Esophagus muscularis mucosa (tissue), 4 donors: Measurements from ENCODE around the gene AIDA.
"Not testable (repeated sequence)": the region's sequence is repeated elsewhere in the genome, so short reads cannot be mapped to it uniquely, and the experiment has no call there.

ENCODE experiments used
- EP300 ChIP-seq: sonication (generic); formaldehyde crosslinking; IDR thresholded peaks from one replicate; pipeline ENCODE4 v1.6.1; 2017; ENCODE audit warnings: antibody characterized with exemption
- POLR2A ChIP-seq: fragments of 450-650 bp; IDR thresholded peaks from one replicate; pipeline ENCODE4 v1.6.1; 2017; ENCODE audit warnings: antibody characterized with exemption, moderate library complexity, mild to moderate bottlenecking, low read depth
- POLR2AphosphoS5 ChIP-seq, 2 donors: sonication (generic); formaldehyde crosslinking; IDR thresholded peaks; one replicate each; pipeline ENCODE4 v1.6.1; 2017; ENCODE audit warnings: antibody characterized with exemption in 2 of 2
- TF ChIP-seq, protein P1 (sequence below), 3 experiments: fragments of 200-600 bp in 2 of 3; fragments of 450-650 bp in 1 of 3; sonication (generic) in 2 of 3; IDR thresholded peaks; one replicate each; pipeline ENCODE4 v1.5.1; 2017 to 2019; ENCODE audit warnings: antibody characterized with exemption in 3 of 3, mild to moderate bottlenecking in 2 of 3, moderate library complexity in 1 of 3

GRCh38 chr1:222669107-222669506 is 43.2 kb downstream of the AIDA start:
- TF ChIP-seq EP300; POLR2A; POLR2AphosphoS5 (IDR thresholded peaks at IDR 0.05): not testable (repeated sequence)
- TF ChIP-seq, protein P1, sequence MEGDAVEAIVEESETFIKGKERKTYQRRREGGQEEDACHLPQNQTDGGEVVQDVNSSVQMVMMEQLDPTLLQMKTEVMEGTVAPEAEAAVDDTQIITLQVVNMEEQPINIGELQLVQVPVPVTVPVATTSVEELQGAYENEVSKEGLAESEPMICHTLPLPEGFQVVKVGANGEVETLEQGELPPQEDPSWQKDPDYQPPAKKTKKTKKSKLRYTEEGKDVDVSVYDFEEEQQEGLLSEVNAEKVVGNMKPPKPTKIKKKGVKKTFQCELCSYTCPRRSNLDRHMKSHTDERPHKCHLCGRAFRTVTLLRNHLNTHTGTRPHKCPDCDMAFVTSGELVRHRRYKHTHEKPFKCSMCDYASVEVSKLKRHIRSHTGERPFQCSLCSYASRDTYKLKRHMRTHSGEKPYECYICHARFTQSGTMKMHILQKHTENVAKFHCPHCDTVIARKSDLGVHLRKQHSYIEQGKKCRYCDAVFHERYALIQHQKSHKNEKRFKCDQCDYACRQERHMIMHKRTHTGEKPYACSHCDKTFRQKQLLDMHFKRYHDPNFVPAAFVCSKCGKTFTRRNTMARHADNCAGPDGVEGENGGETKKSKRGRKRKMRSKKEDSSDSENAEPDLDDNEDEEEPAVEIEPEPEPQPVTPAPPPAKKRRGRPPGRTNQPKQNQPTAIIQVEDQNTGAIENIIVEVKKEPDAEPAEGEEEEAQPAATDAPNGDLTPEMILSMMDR (IDR thresholded peaks at IDR 0.05) = not testable (repeated sequence)
